Dermis microvascular lymphatic vessel endothelial cell (primary cell): Measurements from ENCODE around the gene HS6ST3. TPM values are rescaled to one million over a fixed set of nuclear protein-coding genes. Genes with fewer than 3 reads are reported as not detected.

Source experiments
- DNase-seq, 2 donors: peaks; one replicate each; pipeline versions ENCODE4 v3.0.0 to v3.0.0-alpha.2; 2010; ENCODE audit warnings: low read depth in 2 of 2
- total RNA-seq: library from RNA; depleted of rRNA; stranded (reverse); fragments of >200 nt; gene quantifications from 2 replicates; pipeline ENCODE4 v1.2.1, GENCODE V29; 2014

The HS6ST3 gene
- total RNA-seq, 1 donor from 2014 or later = under 0.01 TPM

DNA sequence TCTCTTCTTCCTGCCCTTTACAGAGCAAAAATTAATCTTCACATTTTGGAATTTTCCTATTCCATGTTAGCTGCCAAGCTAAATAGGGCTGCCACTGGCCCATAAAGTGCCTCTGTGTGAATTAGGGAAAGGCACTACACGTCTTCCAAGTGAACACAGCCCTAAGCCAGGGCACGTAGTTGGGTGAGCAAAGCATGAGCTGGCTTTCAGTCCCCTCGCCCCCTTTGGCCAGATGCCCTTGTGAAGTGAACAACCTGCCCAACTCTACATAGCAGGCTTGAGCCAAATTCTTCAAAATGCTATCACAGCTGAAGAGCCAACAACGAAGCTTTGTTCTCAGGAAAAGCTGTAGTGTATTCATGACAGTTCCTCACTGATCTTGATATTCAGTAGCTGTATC is 691.2 kb downstream of the HS6ST3 start:
- no peak for DNase-seq

DNA sequence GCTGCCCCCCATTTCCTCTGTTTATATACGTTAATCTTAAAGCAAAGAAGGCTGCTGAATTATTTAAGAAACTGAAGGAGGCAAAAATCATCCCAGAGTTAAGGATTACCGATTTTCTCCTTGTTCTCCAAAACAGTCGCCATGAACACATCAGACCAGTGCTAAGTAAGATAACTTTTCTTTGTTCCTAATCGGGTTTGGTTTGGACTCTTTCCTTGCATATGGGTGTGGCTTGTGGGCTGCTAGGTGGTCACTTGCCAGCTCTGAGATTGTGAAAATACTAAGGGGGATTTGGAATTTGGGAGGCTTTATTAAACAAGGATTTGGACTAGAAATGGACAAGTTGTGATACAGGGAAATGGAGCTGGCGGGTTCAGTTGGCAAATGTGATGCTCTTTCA is 692.3 kb downstream of the HS6ST3 start:
- DNase-seq = no peak

DNA sequence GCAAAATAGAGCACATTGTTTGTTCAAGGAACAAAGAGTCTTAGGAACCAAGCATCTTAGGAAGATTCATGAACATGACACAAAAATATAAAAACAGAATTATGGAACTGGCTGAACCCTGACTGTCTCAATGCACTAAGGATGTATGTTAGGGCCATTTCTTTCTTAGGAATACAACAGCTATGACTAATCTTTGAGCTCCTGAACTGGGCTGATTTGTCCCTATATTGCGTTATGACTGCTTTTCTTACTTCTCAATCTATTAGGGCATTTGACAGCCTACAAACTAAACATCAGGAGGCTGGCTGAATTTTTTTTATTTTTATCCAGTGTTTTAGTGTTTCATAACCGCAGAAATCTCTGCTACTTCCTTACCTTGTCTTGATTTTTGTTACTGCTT is 693.1 kb downstream of the HS6ST3 start:
- DNase-seq = no peak

DNA sequence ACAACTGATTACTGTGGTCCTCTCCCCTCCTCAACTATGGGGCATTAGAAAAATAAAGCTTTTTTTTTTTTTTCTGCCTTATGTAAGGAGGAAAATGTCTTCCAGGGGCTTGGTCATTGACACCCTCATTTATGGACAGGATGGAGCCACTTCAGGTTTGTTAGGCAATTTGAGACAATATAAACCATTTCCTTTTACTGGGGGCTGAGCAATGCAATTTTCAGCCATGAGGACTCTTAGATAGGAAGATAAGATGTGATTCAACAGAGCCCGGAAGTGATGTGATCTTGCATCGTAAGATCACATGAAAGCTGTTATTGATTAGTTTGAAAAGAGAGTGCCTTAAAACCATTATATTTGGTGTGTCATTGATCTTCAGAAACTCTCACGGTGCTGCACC is 693.6 kb downstream of the HS6ST3 start:
- DNase-seq = no peak

DNA sequence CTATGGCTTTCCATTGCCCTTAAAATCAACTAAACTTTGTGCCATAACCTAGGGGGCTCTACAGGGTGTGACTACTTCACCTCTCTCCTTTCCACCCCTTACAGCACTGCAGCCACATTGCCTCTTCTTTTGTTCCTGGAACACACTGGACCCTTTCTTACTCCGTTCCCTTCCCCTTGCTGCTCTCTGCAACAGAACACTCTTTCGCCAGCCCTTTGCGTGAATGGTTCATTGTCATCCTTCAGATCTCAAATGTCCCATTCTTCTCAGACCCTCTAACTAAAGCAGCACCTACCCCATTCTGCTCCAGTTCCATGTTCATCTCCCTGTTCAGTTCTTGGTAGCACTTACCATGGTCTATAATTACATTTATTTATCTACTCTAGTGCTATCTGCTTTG is 696.1 kb downstream of the HS6ST3 start:
- DNase-seq = no peak

DNA sequence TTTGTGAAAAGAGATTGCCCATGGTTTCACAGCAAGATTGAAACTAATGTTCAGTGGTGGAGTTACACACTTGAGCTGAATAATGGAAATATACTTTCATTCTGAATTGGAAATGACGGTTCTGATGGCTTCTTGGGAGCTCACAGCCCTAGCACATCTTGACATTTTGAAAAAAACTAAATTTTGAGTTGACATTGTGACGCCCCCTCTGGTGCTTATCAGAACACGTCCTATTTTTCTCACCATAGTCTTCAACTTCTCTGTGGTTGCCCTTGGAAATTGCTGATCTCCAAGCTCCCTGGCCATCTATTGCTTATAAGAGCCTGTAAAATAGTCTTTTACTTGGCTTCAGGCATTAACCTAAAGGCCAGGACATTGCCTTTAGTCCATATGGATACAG is 702.3 kb downstream of the HS6ST3 start:
- DNase-seq = no peak

DNA sequence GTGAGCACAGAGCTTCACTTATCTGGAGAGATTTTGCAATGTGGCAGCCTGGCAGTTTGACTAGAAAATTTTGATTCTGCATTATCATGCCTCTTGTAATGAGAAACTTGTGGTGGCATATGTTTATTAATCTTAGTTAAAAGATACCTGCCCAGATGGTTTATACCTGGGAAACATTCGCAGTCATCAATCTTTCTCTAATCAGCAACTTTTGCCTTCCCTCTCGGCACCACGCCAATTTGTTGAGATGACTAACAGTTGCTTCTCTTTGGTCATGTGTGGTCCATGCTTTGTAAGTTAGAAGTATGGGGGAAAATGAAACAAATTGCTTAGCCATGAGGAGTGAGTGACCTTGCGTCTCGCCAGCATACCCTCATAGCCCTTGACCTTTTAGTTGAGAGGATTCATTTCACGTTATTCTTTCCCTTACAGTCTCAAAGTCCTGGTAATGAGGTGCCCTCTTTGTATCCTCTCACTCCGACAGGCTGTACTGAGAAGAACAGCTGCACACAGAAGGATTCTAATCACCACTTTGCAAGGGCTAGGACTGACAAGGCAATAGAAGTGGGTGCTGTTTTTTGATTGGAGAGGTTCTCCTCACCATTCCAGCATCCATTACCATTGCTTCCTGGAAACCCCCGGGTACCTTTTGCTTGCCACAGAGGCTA is 703.0 kb downstream of the HS6ST3 start:
- DNase-seq = no peak

DNA sequence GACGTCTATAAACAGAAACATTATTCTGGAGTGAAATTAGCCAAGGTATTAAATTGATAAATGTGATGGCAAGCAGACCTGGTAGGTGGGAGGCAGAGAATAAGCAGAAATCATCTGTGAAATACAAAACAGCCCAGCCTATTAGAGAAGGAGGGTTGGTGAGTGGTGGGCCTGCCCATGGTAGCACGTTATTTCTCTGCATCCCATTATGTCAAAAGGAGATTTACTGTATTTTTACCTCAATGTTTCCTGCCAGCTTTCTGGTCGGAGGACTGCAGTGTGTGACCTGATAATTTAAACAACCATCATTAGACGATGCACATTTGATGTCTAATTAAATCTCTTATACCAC is 703.5 kb downstream of the HS6ST3 start:
- no peak for DNase-seq

DNA sequence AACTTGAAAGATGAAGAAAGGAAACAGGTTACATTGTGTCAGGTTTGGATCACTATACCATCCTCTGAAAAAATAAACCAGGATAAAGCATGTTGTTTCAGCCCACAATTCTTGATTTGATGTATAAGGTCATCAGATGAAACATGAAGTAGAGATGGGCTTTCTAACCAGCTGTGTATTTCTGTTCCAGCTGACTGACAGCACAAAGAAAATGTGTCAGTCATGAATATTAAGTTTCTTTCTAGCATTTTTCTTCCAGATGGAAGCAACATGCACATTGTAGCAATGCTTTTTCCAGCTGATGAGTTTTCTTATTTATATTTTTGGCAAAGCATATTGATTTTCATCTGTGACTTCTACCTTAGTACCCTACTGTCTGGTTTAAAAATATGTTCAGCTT is 704.8 kb downstream of the HS6ST3 start:
- no peak for DNase-seq

DNA sequence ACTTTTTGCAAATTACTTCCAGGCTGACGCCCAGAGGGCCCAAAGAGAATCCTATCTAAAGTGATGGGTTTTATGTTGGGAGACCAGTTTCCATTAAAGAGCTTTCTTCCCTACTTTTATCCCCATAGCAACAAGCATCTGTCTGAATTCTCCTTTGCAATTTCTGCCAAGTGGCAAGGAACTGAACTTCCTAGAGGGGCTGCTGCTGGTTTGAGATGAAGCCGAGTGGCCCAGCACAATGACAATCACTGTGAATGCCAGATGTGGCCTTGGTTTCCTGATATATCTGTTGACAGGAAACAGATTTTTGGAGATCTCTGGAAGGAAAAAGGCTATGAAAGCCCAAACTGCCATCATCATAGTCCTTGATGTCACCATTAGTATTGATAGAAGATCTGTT is 705.8 kb downstream of the HS6ST3 start:
- no peak for DNase-seq

DNA sequence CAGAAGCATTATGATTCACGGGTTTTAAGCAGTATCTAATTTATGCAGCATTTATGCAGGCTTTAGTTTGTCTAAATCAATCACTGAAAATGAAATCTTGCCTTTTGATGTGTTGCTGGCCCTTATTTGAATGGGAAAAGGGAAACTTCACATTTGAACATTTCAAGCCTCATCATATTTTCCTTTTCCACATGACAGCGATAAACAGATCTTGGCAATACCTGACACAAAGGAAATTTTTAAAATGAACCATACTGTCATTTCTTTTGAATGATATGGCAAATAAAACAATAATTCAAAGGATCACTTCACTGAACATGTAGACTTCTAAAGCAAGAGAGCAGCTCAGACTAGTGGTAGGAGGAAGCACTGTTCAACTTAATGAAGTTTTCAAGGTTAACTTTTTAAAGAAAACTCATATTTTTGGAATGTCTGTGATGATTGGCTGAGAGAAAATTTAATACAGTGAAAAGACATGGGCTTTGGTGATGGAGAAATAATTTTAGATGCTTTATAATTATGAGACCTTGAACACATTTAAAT is 706.3 kb downstream of the HS6ST3 start:
- DNase-seq = no peak

DNA sequence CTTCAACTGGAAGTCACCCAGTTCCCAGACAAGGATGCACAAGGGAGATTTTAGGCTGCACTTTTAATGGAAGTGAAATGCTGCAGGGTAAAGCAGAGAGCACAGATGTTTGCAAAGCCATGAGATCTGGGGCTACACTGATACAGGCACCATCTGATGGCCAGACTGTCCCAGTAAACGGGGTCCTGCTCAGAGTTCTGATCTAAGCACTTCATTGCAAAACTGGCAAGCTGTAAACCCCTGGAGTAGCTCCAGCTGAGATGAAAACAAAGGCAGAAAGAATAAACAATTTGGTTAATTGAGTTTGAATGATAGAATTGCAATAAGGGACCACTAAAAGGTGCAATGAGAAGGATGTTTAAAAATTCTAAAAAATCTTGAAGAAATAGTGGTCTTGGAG is 707.2 kb downstream of the HS6ST3 start:
- no peak for DNase-seq

DNA sequence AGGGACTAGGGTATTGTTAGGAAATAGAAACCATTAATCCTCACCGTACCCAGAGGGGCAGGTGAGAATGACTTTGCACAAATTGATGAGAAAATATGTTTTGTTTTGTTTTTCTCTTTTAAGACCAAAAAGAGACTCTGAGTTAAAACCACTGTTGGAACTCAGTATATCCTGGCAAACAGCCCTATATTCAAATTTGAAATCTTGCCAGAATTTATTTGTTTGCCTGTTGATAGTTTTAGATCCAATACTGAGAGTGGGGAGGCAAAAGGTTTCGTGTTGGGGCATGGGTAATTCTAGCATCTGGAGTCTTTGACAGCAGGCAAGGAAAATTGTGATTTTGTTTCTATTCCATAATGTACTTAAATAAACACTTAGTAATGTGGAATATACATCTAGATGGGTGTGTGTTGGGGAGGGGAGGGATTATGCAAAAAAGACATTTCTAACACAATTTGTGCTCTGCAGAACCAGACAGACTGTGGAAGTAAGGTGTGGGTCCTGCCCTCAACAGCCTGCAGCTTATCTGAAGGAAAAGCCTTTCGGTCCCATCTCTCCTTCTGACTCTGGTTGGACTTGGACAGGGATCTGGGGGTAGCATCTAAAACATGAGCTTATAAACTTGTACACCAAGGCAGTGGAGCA is 713.7 kb downstream of the HS6ST3 start:
- no peak for DNase-seq

DNA sequence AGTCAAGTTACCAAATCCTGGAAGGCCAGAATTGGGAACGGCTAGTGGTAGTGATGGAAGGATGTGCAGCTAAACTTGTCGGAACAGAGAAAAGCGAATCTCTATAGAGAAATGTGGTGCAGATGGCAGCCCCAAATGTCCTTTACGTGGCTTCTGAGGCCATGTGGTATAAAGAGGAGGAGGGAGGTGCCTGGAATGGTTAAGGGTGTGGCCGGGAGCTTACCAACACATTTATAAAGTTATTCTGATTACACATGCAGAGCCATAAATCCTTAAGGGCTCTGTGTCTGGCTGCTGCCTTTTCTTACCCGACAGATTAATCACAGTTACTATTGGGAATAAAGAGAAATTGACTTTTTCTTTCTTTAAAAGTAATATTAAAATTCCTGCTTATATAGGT is 714.3 kb downstream of the HS6ST3 start:
- no peak for DNase-seq

DNA sequence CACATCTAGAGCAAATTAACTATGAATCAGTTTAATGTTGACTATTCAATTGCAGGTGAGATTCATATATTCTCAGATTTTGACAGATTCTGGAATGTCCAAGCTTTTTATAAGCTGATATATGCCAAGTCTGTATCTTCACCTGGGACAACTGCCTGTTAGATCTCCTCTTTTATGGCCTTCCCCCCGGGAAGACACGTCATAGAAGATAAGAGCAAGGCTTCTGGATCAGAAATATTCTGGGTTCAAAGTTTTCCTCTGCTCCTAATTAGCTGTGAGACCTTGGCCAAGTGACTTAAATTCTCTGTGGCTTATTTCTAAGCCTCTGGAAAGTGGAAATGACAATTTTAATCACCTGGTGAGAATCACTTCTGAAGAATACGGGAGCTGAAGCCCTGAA is 716.8 kb downstream of the HS6ST3 start:
- no peak for DNase-seq

DNA sequence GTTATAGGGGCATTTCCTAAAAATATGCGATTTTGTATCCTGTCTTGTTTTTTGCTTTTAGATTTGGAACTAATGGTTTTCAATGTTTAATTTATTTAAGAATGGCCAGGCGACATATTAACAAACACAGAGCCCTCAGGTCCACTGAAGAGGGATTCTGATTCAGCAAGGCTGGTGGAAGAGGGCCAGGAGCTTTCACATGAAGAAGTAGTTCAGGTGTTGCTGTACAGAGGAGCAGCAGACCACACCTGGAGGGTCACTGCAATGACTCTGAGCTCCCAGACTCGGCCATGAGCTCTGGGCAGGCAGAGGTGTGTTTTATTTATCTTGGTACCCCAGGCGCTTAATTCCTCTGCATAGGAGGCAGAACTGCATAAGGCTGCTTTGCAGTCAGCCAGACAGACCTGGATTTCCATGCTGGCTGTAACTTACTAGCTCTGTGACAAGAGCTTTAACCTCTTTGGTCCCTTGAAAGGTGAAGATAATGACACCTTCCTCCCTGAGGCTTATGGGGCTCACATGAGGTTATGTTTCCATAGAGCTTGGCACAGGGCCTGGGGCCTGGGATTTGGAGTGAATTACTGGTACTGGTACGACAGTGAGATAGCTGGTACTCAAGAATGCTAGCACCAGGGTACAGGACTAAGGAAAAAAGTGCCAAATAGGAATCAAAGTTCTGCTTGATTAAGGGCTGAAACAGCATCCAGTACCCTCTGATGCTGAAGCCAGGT is 719.6 kb downstream of the HS6ST3 start:
- DNase-seq = no peak

DNA sequence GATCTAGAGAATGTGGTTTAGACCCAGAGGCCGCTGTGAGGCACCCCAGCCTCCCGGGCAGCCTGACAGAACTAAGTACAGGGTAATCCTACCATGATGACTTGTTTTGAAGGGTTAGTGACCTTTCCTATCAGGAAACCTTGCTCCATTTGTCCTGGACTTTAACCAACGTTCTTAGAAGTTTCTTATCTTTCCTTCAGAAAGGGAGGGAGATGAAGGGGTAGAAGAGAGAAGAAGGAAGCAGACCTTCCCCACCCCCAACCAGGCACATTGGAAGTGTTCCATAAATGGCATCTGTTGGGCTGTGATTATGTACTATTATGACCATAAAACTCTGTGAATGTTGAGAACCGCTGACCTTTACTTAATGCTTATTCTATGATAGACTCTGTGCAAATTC is 720.2 kb downstream of the HS6ST3 start:
- DNase-seq = no peak

DNA sequence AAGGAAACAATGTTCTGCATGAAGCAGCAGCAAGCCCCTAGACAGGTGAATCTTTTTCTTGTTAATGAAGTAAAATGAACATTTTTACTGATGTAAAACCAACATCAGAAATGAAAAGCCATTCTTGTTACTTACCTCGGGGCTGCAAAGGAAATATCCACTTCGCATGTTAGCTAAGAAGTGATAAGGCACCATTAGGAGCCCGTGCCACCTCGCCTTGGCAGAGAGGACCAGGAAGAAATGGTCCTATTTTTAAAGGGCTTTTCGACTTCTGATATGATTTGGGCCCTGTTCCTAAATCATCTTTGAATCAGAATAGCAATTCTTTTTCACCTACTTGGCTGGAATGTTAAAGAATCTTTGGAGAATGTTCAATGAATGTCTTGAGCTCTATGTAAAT is 721.1 kb downstream of the HS6ST3 start:
- no peak for DNase-seq

DNA sequence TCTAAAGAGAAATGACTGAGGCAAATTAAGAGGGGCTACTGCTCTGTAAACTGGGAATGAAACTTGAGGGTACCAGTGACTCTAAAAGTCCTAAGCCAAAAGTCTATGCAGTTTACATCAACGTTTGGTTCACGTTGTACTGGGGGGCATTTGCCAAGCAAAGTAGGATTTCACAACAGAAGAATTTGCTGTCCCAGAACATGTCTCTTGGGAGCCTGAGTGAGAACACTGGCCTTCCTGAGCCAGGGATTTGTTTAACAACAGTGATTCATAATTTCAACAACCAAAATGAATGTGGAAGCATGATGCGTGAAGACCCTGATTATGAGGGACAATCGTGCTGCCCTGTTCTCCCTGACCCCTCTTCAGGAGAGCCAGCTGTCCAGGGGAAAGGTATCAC is 726.4 kb downstream of the HS6ST3 start:
- DNase-seq = no peak

DNA sequence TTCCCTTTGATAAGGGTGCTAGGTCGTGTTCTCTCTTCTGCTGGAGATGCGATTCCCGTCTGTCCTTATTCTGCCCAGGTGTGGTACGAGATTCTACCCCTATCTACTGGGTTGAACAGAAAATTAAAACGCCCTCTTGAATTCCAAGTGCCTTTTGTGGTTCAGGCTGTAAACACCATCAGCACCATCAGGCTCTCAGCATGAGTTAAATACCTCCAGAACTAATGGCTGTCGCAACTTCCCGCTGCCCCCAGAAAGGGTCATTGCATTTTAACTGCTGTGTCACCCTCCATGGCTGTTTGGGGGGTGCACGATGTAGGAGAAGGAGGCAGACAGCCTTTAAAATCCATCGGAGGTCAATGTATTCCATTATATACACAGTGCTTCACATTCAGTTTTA is 727.0 kb downstream of the HS6ST3 start:
- DNase-seq = no peak

DNA sequence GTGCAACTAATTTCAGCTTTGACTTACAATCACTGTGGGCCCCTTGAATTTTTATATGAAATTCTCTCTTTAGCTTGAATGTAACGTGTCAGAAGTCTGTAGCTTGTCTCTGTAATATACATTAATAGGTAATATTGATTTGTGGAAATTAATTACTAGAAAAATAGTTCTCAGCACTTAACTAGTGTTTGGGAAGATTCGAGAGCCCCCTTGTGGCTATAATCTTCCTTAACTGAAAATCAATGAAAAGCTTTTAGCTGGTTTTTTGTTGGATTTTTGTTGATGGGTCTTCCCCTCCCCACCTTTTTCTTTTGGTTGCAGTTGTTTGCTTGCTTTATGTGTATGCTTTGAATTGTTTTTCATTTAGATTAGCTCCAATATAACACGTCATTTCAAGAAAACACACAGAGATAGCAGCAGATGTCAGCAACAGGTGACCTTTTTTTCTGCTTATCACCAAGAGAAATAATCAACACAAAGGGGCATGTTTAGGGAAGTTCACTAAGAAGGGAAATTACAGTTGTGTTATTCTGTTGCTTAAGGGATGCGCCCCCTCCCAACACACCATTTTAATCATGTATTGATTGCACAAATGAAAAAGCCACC is 727.5 kb downstream of the HS6ST3 start:
- DNase-seq = peak in 1 of 2 donors; percentile 19

DNA sequence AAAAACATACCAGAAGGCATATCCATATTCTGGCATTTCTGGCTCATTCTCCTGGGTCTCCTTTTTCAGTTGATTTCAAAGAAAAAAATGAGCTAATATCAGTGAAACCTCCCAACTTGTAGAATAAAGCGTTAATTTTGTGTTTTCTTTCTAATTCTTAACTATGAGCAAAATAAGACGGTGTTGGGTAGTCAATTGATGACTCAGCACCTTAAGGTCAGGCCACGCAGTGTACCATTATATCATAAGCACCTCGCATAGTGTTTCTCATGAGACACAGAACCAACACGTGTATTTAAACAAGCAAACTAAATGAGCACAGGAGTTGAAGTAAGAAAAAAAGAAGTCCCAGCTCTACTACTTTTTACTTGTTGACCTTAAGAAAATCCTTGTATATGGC is 729.5 kb downstream of the HS6ST3 start:
- no peak for DNase-seq
